ENCODE data around the gene DESI1. TPM values are rescaled to one million over a fixed set of nuclear protein-coding genes. Genes with fewer than 3 reads are reported as not detected.
A peak's percentile ranks its signal among the peaks of the same experiment; 100 is the strongest.

Gene DESI1
- total RNA-seq, 1 experiment from 2014 or later, result 38.2 TPM

GRCh38 chr22:41657709-41658108 is 36.9 kb upstream of the DESI1 start:
- CTCF ChIA-PET, result no interaction called here
- peaks cover 2% of the 10 kb centered on the region; the same call in 1 of the 2 replicates for H3K36me3 ChIP-seq (ENCODE audit: control insufficient read depth, insufficient read depth, low read length)

GRCh38 chr22:41656556-41656955 is 35.7 kb upstream of the DESI1 start:
- H3K4me3 ChIP-seq (ENCODE audit: low read depth, low read length), result no peak overlapping the region
- DNase-seq, result no peak
- intact Hi-C loops (cut with micrococcal nuclease; ENCODE audit: unreplicated experiment), result no loop called here
- no peak for TF ChIP-seq CTCF (IDR thresholded peaks at IDR 0.05; ENCODE audit: insufficient read depth in 1 of 2, low read depth in 1 of 2, low read length in 1 of 2, severe bottlenecking in 1 of 2, unreplicated experiment in 1 of 2)
- Mint-ChIP-seq H3K36me3 (ENCODE audit: insufficient read depth, unreplicated experiment) (peaks cover 100% of the 10 kb centered on the region), H3K9me3 (ENCODE audit: unreplicated experiment) (no peaks in the 10 kb centered on the region), H3K4me1 (ENCODE audit: low read depth, unreplicated experiment) (no peaks in the 10 kb centered on the region), H3K27me3 (ENCODE audit: insufficient read depth, unreplicated experiment) (no peaks in the 10 kb centered on the region), H3K27ac (ENCODE audit: unreplicated experiment) (no peak overlapping the region), H3K4me3 (ENCODE audit: unreplicated experiment) (no peak overlapping the region)
- no peaks in the 10 kb centered on the region for H3K4me1 ChIP-seq
- no peaks in the 10 kb centered on the region for H3K27me3 ChIP-seq (replicated peaks; ENCODE audit: control insufficient read depth, insufficient read depth, low read length)
- CTCF ChIA-PET, result no interaction called here
- BruUV-seq (replicated peaks), result no TSS peak
- POLR2A ChIA-PET, result interaction anchor here (0.6 kb wide), 2 partner anchors 127 to 433 kb away, joined by 3 to 7 read pairs; no protein-coding TSS in a partner anchor
- H3K9me3 ChIP-seq, result no peaks in the 10 kb centered on the region
- peaks cover 5% of the 10 kb centered on the region; the same call in 1 of the 2 replicates for H3K36me3 ChIP-seq (ENCODE audit: control insufficient read depth, insufficient read depth, low read length)

More at GRCh38 chr22:41657709-41658108, 36.9 kb upstream of the DESI1 start:
- intact Hi-C loops (cut with micrococcal nuclease; ENCODE audit: unreplicated experiment), result no loop called here
- H3K9me3 Mint-ChIP-seq (ENCODE audit: unreplicated experiment), result no peaks in the 10 kb centered on the region
- H3K27me3 Mint-ChIP-seq (ENCODE audit: insufficient read depth, unreplicated experiment), result no peaks in the 10 kb centered on the region
- DNase-seq, result no peak
- H3K4me1 Mint-ChIP-seq (ENCODE audit: low read depth, unreplicated experiment), result no peaks in the 10 kb centered on the region
- Histone ChIP-seq H3K4me3 (ENCODE audit: low read depth, low read length) (no peak overlapping the region), H3K27me3 (replicated peaks; ENCODE audit: control insufficient read depth, insufficient read depth, low read length) (no peaks in the 10 kb centered on the region), H3K4me1 (no peaks in the 10 kb centered on the region), H3K9me3 (no peaks in the 10 kb centered on the region)
- POLR2A ChIA-PET, result no interaction called here
- BruUV-seq (replicated peaks), result no TSS peak
- H3K36me3 Mint-ChIP-seq (ENCODE audit: insufficient read depth, unreplicated experiment), result peaks cover 94% of the 10 kb centered on the region
- no peak for TF ChIP-seq CTCF (IDR thresholded peaks at IDR 0.05; ENCODE audit: insufficient read depth in 1 of 2, low read depth in 1 of 2, low read length in 1 of 2, severe bottlenecking in 1 of 2, unreplicated experiment in 1 of 2)
- no peak overlapping the region for H3K4me3 Mint-ChIP-seq (ENCODE audit: unreplicated experiment)
- H3K27ac Mint-ChIP-seq (ENCODE audit: unreplicated experiment), result no peak overlapping the region

GRCh38 chr22:41654322-41654721 is 33.5 kb upstream of the DESI1 start:
- intact Hi-C loops (cut with micrococcal nuclease; ENCODE audit: unreplicated experiment), result no loop called here
- CTCF ChIA-PET, result no interaction called here
- Histone ChIP-seq H3K9me3 (no peaks in the 10 kb centered on the region), H3K4me1 (no peaks in the 10 kb centered on the region), H3K27me3 (replicated peaks; ENCODE audit: control insufficient read depth, insufficient read depth, low read length) (no peaks in the 10 kb centered on the region), H3K4me3 (ENCODE audit: low read depth, low read length) (no peak overlapping the region), H3K36me3 (ENCODE audit: control insufficient read depth, insufficient read depth, low read length) (peaks cover 5% of the 10 kb centered on the region; the same call in 1 of the 2 replicates)
- Mint-ChIP-seq H3K4me3 (ENCODE audit: unreplicated experiment) (no peak overlapping the region), H3K4me1 (ENCODE audit: low read depth, unreplicated experiment) (no peaks in the 10 kb centered on the region), H3K9me3 (ENCODE audit: unreplicated experiment) (no peaks in the 10 kb centered on the region), H3K27ac (ENCODE audit: unreplicated experiment) (no peak overlapping the region), H3K27me3 (ENCODE audit: insufficient read depth, unreplicated experiment) (no peaks in the 10 kb centered on the region), H3K36me3 (ENCODE audit: insufficient read depth, unreplicated experiment) (peaks cover 100% of the 10 kb centered on the region)
- BruUV-seq (replicated peaks), result TSS peak; percentile 12
- TF ChIP-seq CTCF (IDR thresholded peaks at IDR 0.05; ENCODE audit: insufficient read depth in 1 of 2, low read depth in 1 of 2, low read length in 1 of 2, severe bottlenecking in 1 of 2, unreplicated experiment in 1 of 2), result no peak
- DNase-seq, result no peak
- POLR2A ChIA-PET, result interaction anchor here (0.7 kb wide), 1 partner anchor 28 kb away, joined by 3 read pairs; no protein-coding TSS in a partner anchor
